Umbilical cord (tissue), 2 donors: ENCODE results near the gene ZP3. TPM values are rescaled to one million over a fixed set of nuclear protein-coding genes. Genes with fewer than 3 reads are reported as not detected.
A peak's percentile ranks its signal among the peaks of the same experiment; 100 is the strongest.
"Not testable (repeated sequence)": the region's sequence is repeated elsewhere in the genome, so short reads cannot be mapped to it uniquely, and the experiment has no call there.

ENCODE experiments used
- DNase-seq: peaks from one replicate; pipeline ENCODE4 v3.0.0-alpha.2; 2015; ENCODE audit warnings: low spot score
- total RNA-seq: library from RNA; depleted of rRNA; stranded (reverse); fragments of >200 nt; gene quantifications from one replicate; pipeline ENCODE4 v1.2.3, GENCODE V29; 2014; ENCODE audit warnings: low replicate concordance; ENCODE audit not compliant: insufficient read depth

ZP3 gene
- total RNA-seq, 1 donor from 2014 or later: not detected

DNA sequence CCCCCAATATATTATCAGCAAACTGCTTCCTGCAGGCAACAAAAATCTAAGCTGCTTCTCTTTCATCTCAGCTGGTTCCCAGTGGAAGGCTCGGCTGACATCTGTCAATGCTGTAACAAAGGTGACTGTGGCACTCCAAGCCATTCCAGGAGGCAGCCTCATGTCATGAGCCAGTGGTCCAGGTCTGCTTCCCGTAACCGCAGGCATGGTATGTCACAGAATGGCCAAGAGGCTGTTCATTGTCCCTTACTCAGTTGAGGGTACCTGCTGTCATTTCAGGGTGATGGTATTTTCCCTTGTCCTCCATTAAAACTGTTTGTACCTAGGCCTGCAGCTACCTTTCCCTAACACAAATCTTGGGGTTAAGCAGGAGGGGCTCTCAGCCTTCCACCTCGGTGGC, 15.7 kb downstream of the ZP3 start:
- DNase-seq: not testable (repeated sequence)

DNA sequence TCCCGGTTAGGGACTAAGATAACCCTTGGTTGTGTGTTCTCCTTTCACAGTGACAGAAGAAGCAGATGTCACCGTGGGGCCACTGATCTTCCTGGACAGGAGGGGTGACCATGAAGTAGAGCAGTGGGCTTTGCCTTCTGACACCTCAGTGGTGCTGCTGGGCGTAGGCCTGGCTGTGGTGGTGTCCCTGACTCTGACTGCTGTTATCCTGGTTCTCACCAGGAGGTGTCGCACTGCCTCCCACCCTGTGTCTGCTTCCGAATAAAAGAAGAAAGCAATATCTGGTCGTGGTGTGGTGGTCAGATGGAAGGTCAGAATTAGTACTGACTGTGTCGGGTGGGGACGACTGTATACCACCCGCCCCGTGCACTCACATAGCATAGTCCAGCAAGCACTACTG, 17.0 kb downstream of the ZP3 start:
- DNase-seq: not testable (repeated sequence)

DNA sequence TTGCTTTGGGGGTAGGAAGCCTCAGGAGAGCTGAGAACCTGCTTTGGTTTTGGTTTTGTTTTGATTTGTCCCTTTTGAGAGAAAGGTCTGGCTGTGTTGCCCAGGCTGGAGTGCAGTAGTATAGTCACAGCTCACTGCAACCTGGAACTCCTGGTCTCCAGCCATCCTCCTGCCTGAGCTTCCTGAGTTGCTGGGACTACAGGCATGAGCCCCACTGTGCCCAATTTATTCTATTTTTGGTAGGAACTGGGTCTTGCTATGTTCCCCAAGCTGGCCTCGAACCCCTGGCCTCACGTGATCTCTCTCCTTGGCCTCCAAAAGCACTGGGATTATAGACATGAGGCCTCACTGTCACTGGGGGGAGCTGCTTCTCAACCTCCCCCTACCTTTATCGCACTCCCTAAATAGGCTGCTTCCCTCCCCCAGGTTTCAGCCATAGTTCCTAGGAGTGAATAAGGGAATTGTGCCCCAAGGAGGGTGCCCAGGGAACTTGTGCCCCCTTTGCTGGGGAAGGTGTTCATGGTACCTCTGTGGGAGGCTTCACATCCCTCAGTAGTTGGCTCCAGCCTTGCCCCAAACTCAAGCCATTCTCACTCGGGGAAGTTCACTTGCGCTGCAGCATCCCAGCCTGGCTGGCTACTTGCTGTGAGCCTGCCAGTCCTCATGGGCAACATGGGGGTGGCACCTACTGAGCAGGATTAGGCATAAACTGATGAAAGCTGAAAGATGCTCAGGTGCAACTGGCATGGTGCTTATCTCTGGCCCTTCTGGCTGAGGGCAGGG, 18.1 kb downstream of the ZP3 start:
- not testable (repeated sequence) for DNase-seq

DNA sequence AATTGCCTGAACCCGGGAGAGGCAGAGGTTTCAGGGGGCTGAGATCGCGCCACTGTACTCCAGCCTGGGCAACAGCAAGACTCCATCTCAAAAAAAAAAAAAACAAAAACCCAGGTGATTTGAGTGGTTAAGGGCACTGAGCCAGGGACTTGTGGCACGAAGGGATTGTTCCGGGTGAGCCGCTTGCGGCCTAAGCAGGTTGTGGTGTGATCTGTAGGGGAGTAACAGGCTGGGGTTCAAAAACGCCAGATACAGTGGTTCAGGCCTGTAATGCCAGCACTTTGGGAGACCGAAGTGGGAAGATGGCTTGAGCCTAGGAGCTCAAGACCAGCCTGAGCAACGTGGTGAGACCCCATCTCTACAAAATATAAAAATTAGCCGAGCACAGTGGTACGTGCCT, 19.1 kb downstream of the ZP3 start:
- not testable (repeated sequence) for DNase-seq

DNA sequence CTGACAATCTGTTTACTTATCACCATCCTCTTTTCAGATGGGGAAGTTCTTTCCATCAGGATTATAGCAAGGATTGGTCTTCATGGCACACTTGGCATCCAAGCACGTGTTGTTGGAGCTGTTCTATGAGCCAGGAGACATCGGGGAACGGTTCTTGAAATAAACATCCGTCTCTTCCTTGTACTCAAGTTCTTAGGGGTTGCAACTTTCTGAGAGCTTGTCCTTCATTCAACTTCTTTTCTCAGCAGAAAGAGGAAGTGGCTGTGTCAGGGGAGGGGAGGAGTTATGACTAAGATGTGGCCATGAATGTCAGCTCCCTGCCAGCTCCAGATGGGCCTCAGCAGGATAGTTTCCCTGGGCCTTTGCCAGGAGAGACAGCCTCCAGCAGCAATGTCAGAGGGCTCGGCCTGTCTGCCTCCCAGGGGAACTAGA, 20.8 kb downstream of the ZP3 start:
- DNase-seq: peak; percentile 44

DNA sequence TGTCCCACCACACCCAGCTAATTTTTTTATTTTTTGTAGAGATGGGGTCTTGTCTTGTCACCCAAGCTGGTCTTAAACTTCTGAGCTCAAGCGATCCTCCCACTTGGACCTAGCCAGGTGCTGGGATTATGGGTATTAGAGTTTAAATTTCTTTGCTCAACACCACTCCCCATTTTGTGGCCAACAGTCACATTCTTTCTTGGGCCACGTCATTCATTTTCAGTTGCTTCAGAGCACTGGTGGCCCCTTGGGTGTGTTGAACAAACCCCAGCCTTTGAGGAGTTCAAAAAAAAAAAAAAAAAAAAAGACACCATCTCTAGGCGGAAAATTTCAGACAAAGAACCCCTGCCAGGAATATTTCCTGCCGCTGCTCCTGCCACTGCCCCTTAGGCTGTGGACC, 32.3 kb downstream of the ZP3 start:
- DNase-seq: not testable (repeated sequence)

DNA sequence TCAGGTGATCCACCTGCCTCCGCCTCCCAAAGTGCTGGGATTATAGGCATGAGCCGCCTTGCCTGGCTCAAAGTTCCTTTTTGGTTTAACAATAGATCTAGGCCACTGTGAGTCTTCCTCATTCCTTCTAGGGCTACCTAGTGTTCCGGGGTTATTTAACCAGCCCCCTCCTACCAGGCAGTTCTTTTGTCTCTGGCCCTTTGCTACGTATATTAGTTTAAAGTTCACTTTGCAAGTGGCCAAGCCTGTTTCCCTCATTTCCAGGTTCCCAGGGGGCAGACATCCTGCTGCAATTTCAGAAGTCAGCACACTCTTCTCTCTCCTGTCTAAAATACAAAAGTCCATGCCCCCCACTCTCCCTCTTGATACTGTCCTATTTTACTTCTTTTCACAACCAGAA, 33.8 kb downstream of the ZP3 start:
- DNase-seq: not testable (repeated sequence)

DNA sequence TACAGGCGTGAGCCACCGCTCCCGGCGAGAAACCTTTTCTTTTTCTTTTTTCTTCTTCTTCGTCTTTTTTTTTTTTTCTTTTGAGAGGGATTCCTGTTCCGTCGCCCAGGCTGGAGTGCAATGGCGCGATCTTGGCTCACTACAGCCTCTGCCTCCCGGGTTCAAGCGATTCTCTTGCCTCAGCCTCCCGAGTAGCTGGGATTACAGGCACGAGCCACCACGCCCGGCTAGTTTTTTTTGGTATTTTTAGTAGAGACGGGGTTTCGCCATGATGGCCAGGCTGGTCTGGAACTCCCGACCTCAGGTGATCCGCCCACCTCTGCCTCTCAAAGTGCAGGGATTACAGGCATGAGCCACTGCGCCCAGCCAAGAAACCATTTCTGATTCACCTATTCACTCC, 36.0 kb downstream of the ZP3 start:
- DNase-seq: not testable (repeated sequence)

DNA sequence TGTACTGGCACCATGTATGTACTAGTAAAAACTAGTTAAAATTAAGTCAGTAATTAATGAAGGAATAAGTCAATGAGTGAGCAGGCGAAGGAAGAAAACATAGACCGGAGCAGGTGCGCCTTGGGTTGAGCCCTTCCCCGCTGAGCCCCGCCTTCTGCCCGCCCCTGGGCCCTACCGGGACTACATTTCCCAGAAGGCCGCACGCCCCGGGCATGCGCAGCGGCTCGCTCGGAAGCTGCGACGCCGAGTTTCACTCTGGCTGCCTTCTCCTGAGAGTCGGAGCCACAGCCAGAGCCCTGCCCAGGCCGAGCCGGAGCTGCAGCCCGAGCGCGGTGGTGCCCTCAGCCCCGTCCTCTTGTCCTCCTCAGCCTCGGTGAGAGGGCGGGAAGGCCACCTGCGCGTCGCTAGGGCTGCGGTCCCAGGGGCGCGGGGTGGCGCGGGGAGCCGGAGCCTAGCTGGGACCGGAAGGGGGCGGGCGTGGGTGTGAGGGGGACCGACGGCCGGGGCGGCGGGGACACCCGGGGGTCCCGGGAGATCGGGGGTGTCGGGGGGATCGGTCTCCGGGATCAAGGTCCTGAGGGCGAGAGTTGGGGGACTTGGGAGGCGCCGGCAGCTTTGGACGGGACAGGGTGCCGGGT, 36.8 kb downstream of the ZP3 start, which contains the start of gene DTX2:
TSS of gene DTX2 (plus strand) at position 246 of the 638 bp plus-strand sequence. CDS start 18,801 bp downstream, outside the sequence.
- DNase-seq: not testable (repeated sequence)

DNA sequence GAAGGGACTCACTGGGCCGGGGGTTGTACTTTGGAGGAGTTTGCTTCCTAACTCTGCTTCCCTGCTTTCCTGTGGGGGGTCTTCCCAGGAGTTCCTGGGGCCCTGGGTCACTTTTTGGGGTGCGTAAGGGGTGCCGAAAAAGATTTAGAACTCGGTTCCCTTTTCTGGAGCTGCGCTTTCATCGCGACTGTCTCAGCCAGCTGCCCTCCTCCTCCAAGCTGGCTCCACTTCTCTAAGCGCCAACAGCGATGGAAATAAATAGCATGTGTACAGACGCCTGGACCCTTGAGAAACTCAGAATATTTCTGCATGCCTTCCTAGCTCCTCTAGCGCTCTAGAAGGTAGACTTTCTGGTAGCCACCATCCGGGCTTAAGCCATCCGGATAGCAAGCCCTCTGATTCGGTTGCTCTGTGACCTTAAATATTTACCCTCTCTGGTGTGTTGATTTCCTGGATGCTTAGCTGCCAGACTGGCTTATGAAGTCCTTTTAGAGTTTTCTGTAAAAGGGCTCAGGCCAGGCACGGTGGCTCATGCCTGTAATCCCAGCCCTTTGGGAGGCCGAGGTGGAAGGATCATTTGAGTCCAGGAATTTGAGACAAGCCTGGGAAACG, 37.6 kb downstream of the ZP3 start:
- DNase-seq: not testable (repeated sequence)

DNA sequence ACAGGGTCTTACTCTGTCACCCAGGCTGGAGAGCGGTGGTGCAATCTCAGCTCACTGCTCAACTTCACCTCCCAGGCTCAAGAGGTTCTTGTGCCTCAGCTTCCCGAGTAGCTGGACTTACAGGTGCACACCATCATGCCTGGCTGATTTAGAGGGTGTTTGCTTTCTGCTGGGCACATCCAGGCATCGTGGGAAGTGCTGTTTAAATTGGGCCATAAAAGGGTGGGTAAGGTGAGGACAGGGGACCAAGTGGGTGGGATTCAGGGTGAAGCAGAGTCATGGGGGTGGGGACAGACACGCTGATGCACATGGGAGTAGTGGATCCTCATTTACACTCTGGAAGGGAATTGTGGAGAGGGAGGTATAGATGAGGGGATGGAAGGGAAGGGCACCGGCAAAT, 40.2 kb downstream of the ZP3 start:
- DNase-seq: not testable (repeated sequence)

DNA sequence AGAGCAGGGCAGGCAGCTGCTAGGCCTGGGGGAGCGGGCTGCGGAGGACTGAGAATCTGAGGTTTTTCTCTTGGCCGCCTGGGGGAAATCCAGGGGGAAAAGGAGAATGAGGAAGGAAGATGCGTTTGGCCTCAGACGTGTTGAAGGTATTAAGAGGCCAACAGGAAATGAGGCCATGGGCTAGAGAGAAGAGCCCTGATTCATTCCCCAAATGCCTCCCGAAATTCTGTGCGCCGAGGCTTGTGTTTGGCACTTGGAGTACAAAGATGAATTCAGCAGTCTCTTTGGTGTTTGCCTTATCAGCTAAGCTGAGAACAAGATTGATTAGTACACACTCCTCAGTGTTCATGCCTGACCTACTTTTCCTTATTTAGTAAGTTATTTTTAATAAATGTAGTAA, 41.2 kb downstream of the ZP3 start:
- DNase-seq: not testable (repeated sequence)

DNA sequence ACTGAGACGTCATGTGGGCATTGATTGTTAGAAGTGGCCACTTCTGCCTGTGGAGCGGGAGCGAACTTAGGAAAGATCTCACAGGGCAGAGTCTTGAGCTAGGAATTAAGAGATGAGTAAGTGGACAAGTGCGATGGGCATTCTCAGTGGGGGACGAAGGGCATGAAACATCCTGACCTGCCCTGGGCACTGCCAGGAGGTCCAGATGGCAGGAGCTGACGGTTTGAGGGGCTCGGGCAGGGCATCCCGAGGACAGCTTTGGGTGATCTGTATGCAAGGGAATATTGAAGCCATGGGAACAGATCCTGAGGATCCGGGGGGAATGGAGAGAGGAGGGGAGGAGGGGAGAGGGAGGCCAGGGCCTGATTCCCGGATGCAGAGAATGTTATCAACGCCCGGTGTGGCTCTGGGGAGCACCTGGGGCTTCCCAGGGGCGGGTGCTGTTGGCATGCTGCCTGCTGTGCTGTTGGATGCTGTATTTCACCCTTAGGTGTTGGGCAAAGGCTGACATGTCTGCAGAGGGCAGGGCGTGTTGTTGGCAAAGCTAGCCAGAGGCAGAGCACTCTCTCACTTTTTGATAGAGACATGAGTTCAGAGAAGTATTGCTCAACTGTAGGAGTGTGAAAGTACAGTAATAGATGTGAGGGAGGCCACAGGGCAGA, 43.1 kb downstream of the ZP3 start:
- DNase-seq: not testable (repeated sequence)

DNA sequence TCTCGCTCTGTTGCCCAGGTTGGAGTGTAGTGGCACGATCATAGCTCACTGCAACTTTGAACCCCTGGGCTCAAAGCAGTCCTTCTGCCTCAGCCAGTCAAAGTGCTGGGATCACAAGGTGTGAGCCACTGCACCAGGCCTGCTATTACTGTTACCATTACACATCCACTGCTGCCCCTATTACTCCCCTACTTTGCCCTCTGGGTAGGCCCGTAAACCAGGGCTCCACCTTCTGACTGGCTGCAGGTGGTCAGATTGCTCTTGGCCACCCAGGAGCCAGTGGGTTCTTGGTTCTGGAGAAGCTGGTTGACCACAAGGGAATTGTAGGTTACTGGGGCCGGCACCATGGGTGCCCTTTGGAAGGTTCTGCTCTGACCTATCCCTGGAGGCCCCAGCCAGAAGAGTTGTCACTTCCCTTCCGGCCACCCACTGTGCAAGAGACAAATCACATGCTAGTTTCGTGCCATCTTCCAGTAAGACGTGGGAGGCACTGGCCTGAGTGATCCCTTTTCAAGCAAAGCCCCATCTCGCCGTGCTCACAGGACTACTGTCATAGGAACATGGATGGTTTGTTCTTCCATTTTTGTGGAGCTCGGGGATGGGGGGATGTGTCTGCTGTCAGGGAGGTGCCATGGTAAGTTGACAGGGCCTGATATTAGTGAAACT, 46.9 kb downstream of the ZP3 start:
- DNase-seq: not testable (repeated sequence)

DNA sequence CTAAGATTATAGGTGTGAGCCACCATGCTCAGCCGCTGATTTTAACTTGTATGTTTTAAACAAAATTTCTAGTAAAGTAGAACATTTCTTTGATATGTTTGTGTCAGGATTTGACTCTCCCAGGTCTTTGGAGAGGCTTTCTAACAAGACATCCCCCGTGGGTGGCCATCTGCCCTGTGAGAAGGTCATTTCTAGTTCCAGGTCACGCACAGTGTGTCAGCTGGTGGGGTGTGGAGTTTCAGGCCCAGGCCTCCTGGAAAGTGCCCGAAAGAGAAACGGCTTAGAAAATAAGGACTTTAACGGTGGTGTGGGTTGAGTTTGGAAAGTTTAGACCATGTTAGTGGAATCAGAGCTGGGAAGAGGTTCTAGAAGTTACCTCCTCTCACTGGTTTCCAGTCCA, 48.3 kb downstream of the ZP3 start:
- DNase-seq: not testable (repeated sequence)

DNA sequence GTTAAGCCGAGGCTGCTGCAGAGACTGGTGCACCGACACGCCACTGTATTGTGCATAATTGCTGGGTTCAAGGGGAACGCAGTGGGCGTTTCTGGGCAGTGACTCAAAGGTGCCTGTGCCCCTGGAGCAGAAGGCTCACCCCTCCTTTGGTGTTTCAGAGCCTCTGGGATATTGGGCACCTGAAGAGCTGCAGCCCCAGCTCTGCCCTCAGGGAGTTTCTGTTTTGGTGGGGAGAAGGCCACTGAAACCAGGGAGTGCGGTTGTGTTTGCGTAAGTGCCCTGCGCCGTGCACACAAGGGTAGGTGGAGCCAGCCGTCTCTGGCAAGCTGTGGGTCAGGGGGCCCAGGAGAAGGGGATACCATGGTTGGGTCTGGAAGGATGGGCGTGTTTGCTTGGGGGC, 51.5 kb downstream of the ZP3 start:
- not testable (repeated sequence) for DNase-seq

DNA sequence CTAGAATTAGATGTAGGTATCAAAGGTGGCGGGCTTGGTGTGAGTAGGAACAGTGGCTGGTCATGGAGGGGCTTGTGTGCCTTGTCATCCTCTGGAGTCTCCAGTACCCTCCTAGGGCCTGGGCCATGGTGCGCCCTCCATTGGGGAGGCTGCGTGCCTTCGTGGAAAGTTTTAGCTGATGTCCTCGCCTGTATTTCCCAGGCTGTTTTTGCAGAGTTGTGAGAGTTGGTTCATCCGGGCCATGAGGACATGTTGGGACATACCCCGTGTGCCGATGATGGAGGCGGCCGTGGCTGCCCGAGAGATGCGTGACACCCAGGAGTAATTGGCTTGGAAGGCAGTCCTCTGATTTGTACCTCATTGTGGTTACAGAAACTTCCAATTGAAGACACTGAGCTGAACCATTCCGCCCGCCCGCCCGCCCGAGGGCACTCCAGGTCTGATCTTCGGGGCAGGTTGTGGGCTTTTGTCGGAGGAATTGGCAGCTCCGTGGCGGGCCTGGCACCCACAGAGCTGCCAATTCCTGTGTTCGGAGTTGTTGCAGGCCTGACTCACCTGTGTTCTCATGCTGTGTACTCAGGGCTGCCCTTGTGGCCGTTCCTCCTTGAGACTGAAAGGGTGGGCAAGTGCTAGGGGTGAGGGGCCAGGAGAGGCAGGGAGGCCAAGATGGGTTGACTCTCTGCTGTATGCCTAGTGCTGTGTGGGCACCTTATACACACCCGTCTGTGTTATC, 52.2 kb downstream of the ZP3 start:
- DNase-seq: not testable (repeated sequence)

DNA sequence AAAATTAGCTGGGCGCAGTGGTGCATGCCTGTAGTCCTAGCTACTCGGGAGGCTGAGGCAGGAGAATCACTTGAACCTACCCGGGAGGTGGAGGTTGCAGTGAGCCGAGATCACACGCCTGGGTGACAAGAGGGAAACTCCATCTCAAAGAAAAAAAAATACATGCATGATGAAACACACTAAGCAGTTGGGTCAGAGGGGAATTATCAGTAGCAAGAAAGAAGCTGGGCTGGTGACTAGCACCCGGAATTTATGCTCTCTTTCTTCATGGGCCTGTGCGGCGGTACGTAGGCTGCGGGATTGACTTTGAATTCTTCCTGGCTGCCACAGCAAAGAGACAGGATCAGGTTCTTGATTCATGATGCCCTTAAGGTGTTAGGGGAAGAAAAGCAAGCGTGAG, 54.9 kb downstream of the ZP3 start:
- DNase-seq: not testable (repeated sequence)

DNA sequence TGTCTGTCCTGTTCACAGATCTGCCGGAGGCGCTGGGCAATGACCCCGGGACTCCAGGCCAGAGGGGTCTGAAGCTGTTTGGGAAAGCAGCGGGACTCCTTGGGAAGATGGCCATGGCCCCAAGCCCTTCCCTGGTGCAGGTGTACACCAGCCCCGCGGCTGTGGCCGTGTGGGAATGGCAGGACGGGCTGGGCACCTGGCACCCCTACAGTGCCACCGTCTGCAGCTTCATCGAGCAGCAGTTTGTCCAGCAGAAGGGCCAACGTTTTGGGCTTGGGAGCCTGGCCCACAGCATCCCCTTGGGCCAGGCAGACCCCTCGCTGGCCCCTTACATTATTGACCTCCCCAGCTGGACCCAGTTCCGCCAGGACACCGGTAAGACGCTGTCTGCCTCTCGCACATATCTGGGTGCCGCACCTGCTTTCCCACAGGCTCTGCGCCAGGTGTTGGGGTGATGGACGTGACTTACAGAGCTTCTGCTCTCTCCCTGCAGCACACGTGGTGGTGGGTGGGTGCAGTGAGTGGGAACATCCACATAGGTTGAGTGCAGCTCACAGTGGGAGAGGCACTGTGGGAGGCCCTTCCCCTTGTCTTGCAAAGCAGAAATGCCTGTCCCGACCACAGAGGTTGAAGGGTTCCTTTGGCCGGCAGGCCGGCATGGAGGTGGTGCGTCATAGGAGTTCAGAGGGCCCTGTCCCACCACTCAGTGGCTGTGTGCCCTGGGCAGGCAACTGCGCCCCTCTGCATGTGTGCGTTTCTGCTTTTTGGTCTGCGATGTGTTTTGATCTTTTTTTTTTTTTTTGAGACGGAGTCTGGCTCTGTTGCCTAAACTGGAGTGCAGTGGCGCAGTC, 55.9 kb downstream of the ZP3 start:
- DNase-seq: not testable (repeated sequence)

DNA sequence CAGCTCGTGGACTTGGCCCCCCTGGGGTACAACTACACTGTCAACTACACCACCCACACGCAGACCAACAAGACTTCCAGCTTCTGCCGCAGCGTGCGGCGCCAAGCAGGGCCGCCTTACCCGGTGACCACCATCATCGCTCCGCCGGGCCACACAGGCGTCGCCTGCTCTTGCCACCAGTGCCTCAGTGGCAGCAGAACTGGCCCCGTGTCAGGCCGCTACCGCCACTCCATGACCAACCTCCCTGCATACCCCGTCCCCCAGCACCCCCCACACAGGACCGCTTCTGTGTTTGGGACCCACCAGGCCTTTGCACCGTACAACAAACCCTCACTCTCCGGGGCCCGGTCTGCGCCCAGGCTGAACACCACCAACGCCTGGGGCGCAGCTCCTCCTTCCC, 57.9 kb downstream of the ZP3 start:
- DNase-seq: not testable (repeated sequence)
